GM23338 (cell line): ENCODE data around the gene BCR.
"Not testable (repeated sequence)": the region's sequence is repeated elsewhere in the genome, so short reads cannot be mapped to it uniquely, and the experiment has no call there.

Source experiments
- CTCF ChIP-seq, 2 experiments: fragments of 200-600 bp in 1 of 2; sonication (generic) in 1 of 2; conservative IDR thresholded peaks; 2 replicates each; pipeline versions ENCODE4 v1.5.1 to v1.6.1; 2016 to 2017; ENCODE audit warnings: antibody characterized with exemption in 2 of 2, low read depth in 2 of 2, mild to moderate bottlenecking in 2 of 2, moderate library complexity in 1 of 2
- EZH2 ChIP-seq: fragments of 200-600 bp; sonication (generic); IDR thresholded peaks from one replicate; pipeline ENCODE4 v1.8.0; 2017; ENCODE audit warnings: antibody characterized with exemption, mild to moderate bottlenecking, low read depth; ENCODE audit not compliant: unreplicated experiment
- POLR2AphosphoS5 ChIP-seq: IDR thresholded peaks from 2 replicates; pipeline ENCODE4 v1.6.1; 2016; ENCODE audit warnings: antibody characterized with exemption, low read depth
- ZNF331 ChIP-seq: fragments of 250-450 bp; sonication (Bioruptor Pico); IDR thresholded peaks from 2 replicates; pipeline ENCODE4 v1.5.0; 2020; ENCODE audit warnings: low read depth, mild to moderate bottlenecking, moderate library complexity

GRCh38 chr22:23323960-23324688 is 143.8 kb downstream of the BCR start:
- not testable (repeated sequence) for TF ChIP-seq ZNF331 (CRISPR knock-in tag); CTCF (conservative IDR thresholded peaks at IDR 0.05; ENCODE audit: low read depth in 2 of 2); EZH2; POLR2AphosphoS5
